PC-3 (cell line): ENCODE results near the gene PGAP6. TPM values are rescaled to one million over a fixed set of nuclear protein-coding genes. Genes with fewer than 3 reads are reported as not detected.
A peak's percentile ranks its signal among the peaks of the same experiment; 100 is the strongest.

Experiments
- ATAC-seq: fragments of 200-7000 bp; cut with Tn5 transposase; 2 replicates; pipeline ENCODE4 v1.9.1; 2020; ENCODE audit warnings: mild to moderate bottlenecking, moderate library complexity
- BruUV-seq: library from RNA; stranded (reverse); fragments of 400-500 nt; replicated peaks from 2 replicates; lab custom pipeline; 2021; lab: Mats Ljungman, UMichigan
- CTCF ChIA-PET: fragments of 300-600 bp; sonication (Branson Sonifier 250); formaldehyde crosslinking; loops from one replicate; lab custom pipeline; 2022; ENCODE audit warnings: antibody characterized with exemption; lab: Charles Lee
- POLR2A ChIA-PET: fragments of 300-600 bp; sonication (Branson Sonifier 250); formaldehyde crosslinking; loops from one replicate; lab custom pipeline; 2022; ENCODE audit warnings: antibody characterized with exemption; ENCODE audit not compliant: unreplicated experiment; lab: Charles Lee
- DNase-seq: peaks from one replicate; pipeline ENCODE4 v3.0.0-alpha.2; 2015
- H2AFZ ChIP-seq: fragments of 300-600 bp; sonication (generic); 2 replicates; pipeline ENCODE4 v1.6.0; 2016; ENCODE audit warnings: antibody characterized with exemption, low read length
- H3F3A ChIP-seq: fragments of 300-600 bp; sonication (generic); one replicate; pipeline ENCODE4 v1.6.0; 2017; ENCODE audit warnings: antibody characterized with exemption, low read length, control low read depth, mild to moderate bottlenecking; ENCODE audit not compliant: unreplicated experiment
- H3K27ac ChIP-seq: fragments of 300-600 bp; sonication (generic); 2 replicates; pipeline ENCODE4 v1.5.1; 2016; ENCODE audit warnings: mild to moderate bottlenecking, low read length
- H3K27me3 ChIP-seq: fragments of 300-600 bp; sonication (generic); 2 replicates; pipeline ENCODE4 v1.6.1; 2016; ENCODE audit warnings: low read length, mixed read lengths
- H3K36me3 ChIP-seq: fragments of 300-600 bp; sonication (generic); 2 replicates; pipeline ENCODE4 v1.6.1; 2016; ENCODE audit warnings: low read depth, mixed run types, low read length, mixed read lengths
- H3K4me1 ChIP-seq: fragments of 300-600 bp; sonication (generic); 2 replicates; pipeline ENCODE4 v1.5.1; 2016; ENCODE audit warnings: low read length; ENCODE audit not compliant: insufficient read depth
- H3K4me2 ChIP-seq: fragments of 300-600 bp; sonication (generic); 2 replicates; pipeline ENCODE4 v1.6.0; 2016; ENCODE audit warnings: low read length
- H3K4me3 ChIP-seq: fragments of 300-600 bp; sonication (generic); 2 replicates; pipeline ENCODE4 v1.5.1; 2016; ENCODE audit warnings: mild to moderate bottlenecking, low read length, mixed read lengths
- H3K79me2 ChIP-seq: fragments of 300-600 bp; sonication (generic); 2 replicates; pipeline ENCODE4 v1.6.1; 2017; ENCODE audit warnings: low read length, mixed read lengths
- H3K9ac ChIP-seq: fragments of 300-600 bp; sonication (generic); 2 replicates; pipeline ENCODE4 v1.6.0; 2016; ENCODE audit warnings: mild to moderate bottlenecking, low read length
- H3K9me2 ChIP-seq: fragments of 300-600 bp; sonication (generic); replicated peaks from 2 replicates; pipeline ENCODE4 v1.6.1; 2016; ENCODE audit warnings: mixed run types, low read length, mixed read lengths
- H3K9me3 ChIP-seq: fragments of 300-600 bp; sonication (generic); 2 replicates; pipeline ENCODE4 v1.6.1; 2016; ENCODE audit warnings: low read length, mixed read lengths
- H4K20me1 ChIP-seq: fragments of 300-600 bp; sonication (generic); 2 replicates; pipeline ENCODE4 v1.6.1; 2016; ENCODE audit warnings: low read length, mixed read lengths
- CTCF ChIP-seq: fragments of 300-600 bp; sonication (generic); conservative IDR thresholded peaks from 2 replicates; pipeline ENCODE4 v1.5.1; 2017; ENCODE audit warnings: antibody characterized with exemption, low read depth, mild to moderate bottlenecking, low read length
- EZH2 ChIP-seq: fragments of 300-600 bp; sonication (generic); IDR thresholded peaks from one replicate; pipeline ENCODE4 v1.6.1; 2017; ENCODE audit warnings: antibody characterized with exemption, mild to moderate bottlenecking, low read length; ENCODE audit not compliant: unreplicated experiment
- EZH2phosphoT487 ChIP-seq: fragments of 300-600 bp; sonication (generic); IDR thresholded peaks from 2 replicates; pipeline ENCODE4 v1.6.1; 2018; ENCODE audit warnings: mild to moderate bottlenecking, antibody characterized with exemption, low read length, borderline replicate concordance
- intact Hi-C: fragments of 100-400 bp; cut with micrococcal nuclease; formaldehyde crosslinking; loops from 2 replicates; pipeline ENCODE4 v1.9.0; 2023
- total RNA-seq: library from RNA; depleted of rRNA; stranded (reverse); fragments of >200 nt; gene quantifications from 2 replicates; pipeline ENCODE4 v1.2.3, GENCODE V29; 2014

The PGAP6 gene
- total RNA-seq, 1 experiment from 2014 or later, result 40.8 TPM

- H3K27me3 ChIP-seq, result no peaks in the 10 kb centered on the region
- no peaks in the 10 kb centered on the region for H4K20me1 ChIP-seq
- no peaks in the 10 kb centered on the region for H3K9me2 ChIP-seq
- H2AFZ ChIP-seq, result peak overlapping the region; percentile 16
- ATAC-seq (peak; percentile 92), DNase-seq (peak; percentile 86)
- peak overlapping the region; percentile 27; the same call in 1 of the 2 replicates for H3K4me3 ChIP-seq
- ChIA-PET POLR2A (interaction anchor here (0.6 kb wide), 1 partner anchor 127 kb away, joined by 3 read pairs; no protein-coding TSS in a partner anchor), CTCF (interaction anchor here (0.5 to 1.3 kb wide), 8 partner anchors 8 to 265 kb away, joined by 3 to 10 read pairs (median 3); partner anchors contain the start of genes MRPL28 and PGAP6)
- no TSS peak for BruUV-seq
- peaks cover 2% of the 10 kb centered on the region; the same call in 1 of the 2 replicates for H3K4me1 ChIP-seq
- intact Hi-C loops, result no loop called here
- no peaks in the 10 kb centered on the region for H3K9me3 ChIP-seq
- H3F3A ChIP-seq, result no peaks in the 10 kb centered on the region
- peak; percentile 75 for TF ChIP-seq CTCF
- TF ChIP-seq EZH2, result no peak
- no peaks in the 10 kb centered on the region for H3K79me2 ChIP-seq
- H3K36me3 ChIP-seq, result no peaks in the 10 kb centered on the region
- H3K27ac ChIP-seq, result no peak overlapping the region
- peak overlapping the region; percentile 66 for H3K4me2 ChIP-seq
- H3K9ac ChIP-seq, result no peak overlapping the region
Measured at GRCh38 chr16:361872-362701, 19.7 kb downstream of the PGAP6 start.

GRCh38 chr16:361341-361871 is 20.4 kb downstream of the PGAP6 start:
- H3K27ac ChIP-seq, result no peak overlapping the region
- H3F3A ChIP-seq, result no peaks in the 10 kb centered on the region
- ATAC-seq, result no peak
- no peaks in the 10 kb centered on the region for H3K27me3 ChIP-seq
- H3K36me3 ChIP-seq, result no peaks in the 10 kb centered on the region
- BruUV-seq, result no TSS peak
- H3K4me1 ChIP-seq, result peaks cover 2% of the 10 kb centered on the region; the same call in 1 of the 2 replicates
- POLR2A ChIA-PET, result no interaction called here
- no peak overlapping the region for H2AFZ ChIP-seq
- TF ChIP-seq CTCF, result no peak
- no peak for TF ChIP-seq EZH2phosphoT487
- no peak for TF ChIP-seq EZH2
- no peaks in the 10 kb centered on the region for H3K9me3 ChIP-seq
- no peak for DNase-seq
- H4K20me1 ChIP-seq, result no peaks in the 10 kb centered on the region
- H3K4me2 ChIP-seq, result no peak overlapping the region
- CTCF ChIA-PET, result interaction anchor here (0.6 to 1.3 kb wide), 3 partner anchors 9 to 254 kb away, joined by 3 to 4 read pairs (median 3); partner anchors contain the start of genes AXIN1 and MRPL28
- intact Hi-C loops, result no loop called here
- H3K4me3 ChIP-seq, result no peak overlapping the region
- no peak overlapping the region for H3K9ac ChIP-seq
- no peaks in the 10 kb centered on the region for H3K9me2 ChIP-seq
- no peaks in the 10 kb centered on the region for H3K79me2 ChIP-seq
